Measurements from ENCODE around the gene TMEM62.

GRCh38 chr15:43104426-43104825 lies 29.0 kb upstream of the TMEM62 start:
- TF ChIP-seq CTCF (conservative IDR thresholded peaks at IDR 0.05): no peak
- TF ChIP-seq ZFX (IDR thresholded peaks at IDR 0.05): no peak
